ENCODE results near the gene NTNG1.
A peak's percentile ranks its signal among the peaks of the same experiment; 100 is the strongest.

NTNG1 gene

GRCh38 chr1:107124694-107125093 lies 16.1 kb upstream of the NTNG1 start:
- Mint-ChIP-seq H3K9me3 (no peaks in the 10 kb centered on the region), H3K27ac (no peak overlapping the region), H3K36me3 (ENCODE audit: low read depth) (no peaks in the 10 kb centered on the region), H3K4me3 (no peak overlapping the region), H3K27me3 (ENCODE audit: low read depth, poor library complexity) (no peaks in the 10 kb centered on the region), H3K4me1 (no peaks in the 10 kb centered on the region)
- DNase-seq, result no peak
- TF ChIP-seq CTCF (IDR thresholded peaks at IDR 0.05), result no peak

- H3K4me1 Mint-ChIP-seq, result no peaks in the 10 kb centered on the region
- H3K9me3 Mint-ChIP-seq, result no peaks in the 10 kb centered on the region
- no peak for TF ChIP-seq CTCF (IDR thresholded peaks at IDR 0.05)
- no peaks in the 10 kb centered on the region for H3K36me3 Mint-ChIP-seq (ENCODE audit: low read depth)
- no peak overlapping the region for H3K4me3 Mint-ChIP-seq
- H3K27ac Mint-ChIP-seq, result no peak overlapping the region
- H3K27me3 Mint-ChIP-seq (ENCODE audit: low read depth, poor library complexity), result peaks cover 10% of the 10 kb centered on the region
- DNase-seq, result no peak
Observed at GRCh38 chr1:107132195-107132594, 8.6 kb upstream of the NTNG1 start.

GRCh38 chr1:107132780-107133179 lies 8.1 kb upstream of the NTNG1 start:
- no peak for DNase-seq
- Mint-ChIP-seq H3K27ac (no peak overlapping the region), H3K4me3 (no peak overlapping the region), H3K27me3 (ENCODE audit: low read depth, poor library complexity) (peaks cover 15% of the 10 kb centered on the region), H3K4me1 (no peaks in the 10 kb centered on the region), H3K9me3 (no peaks in the 10 kb centered on the region), H3K36me3 (ENCODE audit: low read depth) (no peaks in the 10 kb centered on the region)
- TF ChIP-seq CTCF (IDR thresholded peaks at IDR 0.05), result no peak

GRCh38 chr1:107135463-107135862 lies 5.4 kb upstream of the NTNG1 start:
- no peaks in the 10 kb centered on the region for H3K9me3 Mint-ChIP-seq
- H3K4me1 Mint-ChIP-seq, result peaks cover 11% of the 10 kb centered on the region
- no peak overlapping the region for H3K4me3 Mint-ChIP-seq
- no peaks in the 10 kb centered on the region for H3K36me3 Mint-ChIP-seq (ENCODE audit: low read depth)
- TF ChIP-seq CTCF (IDR thresholded peaks at IDR 0.05), result no peak
- DNase-seq, result peak; percentile 83
- H3K27ac Mint-ChIP-seq, result no peak overlapping the region
- peaks cover 40% of the 10 kb centered on the region for H3K27me3 Mint-ChIP-seq (ENCODE audit: low read depth, poor library complexity)

- H3K9me3 Mint-ChIP-seq, result no peaks in the 10 kb centered on the region
- peaks cover 23% of the 10 kb centered on the region for H3K4me1 Mint-ChIP-seq
- H3K4me3 Mint-ChIP-seq, result no peak overlapping the region
- H3K27me3 Mint-ChIP-seq (ENCODE audit: low read depth, poor library complexity), result peaks cover 52% of the 10 kb centered on the region
- DNase-seq, result no peak
- H3K27ac Mint-ChIP-seq, result no peak overlapping the region
- no peak for TF ChIP-seq CTCF (IDR thresholded peaks at IDR 0.05)
- no peaks in the 10 kb centered on the region for H3K36me3 Mint-ChIP-seq (ENCODE audit: low read depth)
Observed at GRCh38 chr1:107138166-107138565, 2.7 kb upstream of the NTNG1 start.

GRCh38 chr1:107138767-107139445 lies 1.9 kb upstream of the NTNG1 start:
- H3K27me3 Mint-ChIP-seq (ENCODE audit: low read depth, poor library complexity), result peaks cover 52% of the 10 kb centered on the region
- H3K27ac Mint-ChIP-seq, result no peak overlapping the region
- no peak for TF ChIP-seq CTCF (IDR thresholded peaks at IDR 0.05)
- H3K36me3 Mint-ChIP-seq (ENCODE audit: low read depth), result no peaks in the 10 kb centered on the region
- H3K9me3 Mint-ChIP-seq, result no peaks in the 10 kb centered on the region
- peak overlapping the region; percentile 95 for H3K4me3 Mint-ChIP-seq
- H3K4me1 Mint-ChIP-seq, result peaks cover 23% of the 10 kb centered on the region
- DNase-seq, result no peak

All from nephron progenitor cell (in vitro differentiated cells).